B cell (primary cell): ENCODE measurements around the gene DDX24.

Source experiments
- EZH2 ChIP-seq: IDR thresholded peaks from 2 replicates; pipeline ENCODE4 v1.6.1; 2012; ENCODE audit warnings: borderline replicate concordance, low read depth, mild to moderate bottlenecking, moderate library complexity, low read length; ENCODE audit not compliant: insufficient read depth, poor library complexity, severe bottlenecking
- TF ChIP-seq, protein P1 (sequence below): fragments of 200-600 bp; IDR thresholded peaks from one replicate; pipeline ENCODE4 v1.8.0; 2022; ENCODE audit warnings: antibody characterized with exemption, mild to moderate bottlenecking

DNA sequence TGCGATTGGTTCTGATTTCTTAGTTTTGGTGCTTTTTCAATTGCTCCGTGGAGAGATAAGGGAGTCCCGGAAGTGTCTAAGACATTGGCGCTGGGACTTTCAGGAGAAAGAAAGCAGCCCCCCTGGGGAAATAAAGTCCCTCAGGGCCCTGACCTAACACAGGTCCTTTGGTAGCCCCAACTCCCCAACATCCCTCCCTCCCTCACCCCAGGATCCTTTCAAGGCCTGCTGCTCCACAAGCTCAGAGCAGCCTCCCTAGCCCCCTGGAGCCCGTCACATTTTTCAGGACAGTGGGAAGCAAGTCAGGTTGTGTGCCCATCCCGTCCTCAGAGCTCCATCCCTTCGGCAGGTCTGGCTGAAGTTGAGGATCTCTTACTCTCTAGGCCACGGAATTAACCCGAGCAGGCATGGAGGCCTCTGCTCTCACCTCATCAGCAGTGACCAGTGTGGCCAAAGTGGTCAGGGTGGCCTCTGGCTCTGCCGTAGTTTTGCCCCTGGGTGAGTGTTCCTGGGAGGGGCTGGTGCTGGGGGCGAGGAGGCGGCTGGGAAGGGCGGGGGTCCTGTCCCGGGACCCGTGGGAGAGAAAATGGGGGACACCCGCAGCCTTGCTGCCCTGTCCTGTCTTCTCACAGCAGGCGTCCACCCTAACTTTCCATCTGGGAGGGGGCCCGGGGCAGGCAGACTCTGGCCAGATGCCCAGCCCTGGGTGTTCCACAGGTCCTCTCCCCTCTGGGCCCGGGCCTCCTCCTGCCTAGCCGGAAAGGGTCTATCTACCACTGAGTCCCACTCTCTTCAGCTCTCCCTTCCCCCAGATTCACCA lies 30.5 kb upstream of the DDX24 start:
- TF ChIP-seq, protein P1, sequence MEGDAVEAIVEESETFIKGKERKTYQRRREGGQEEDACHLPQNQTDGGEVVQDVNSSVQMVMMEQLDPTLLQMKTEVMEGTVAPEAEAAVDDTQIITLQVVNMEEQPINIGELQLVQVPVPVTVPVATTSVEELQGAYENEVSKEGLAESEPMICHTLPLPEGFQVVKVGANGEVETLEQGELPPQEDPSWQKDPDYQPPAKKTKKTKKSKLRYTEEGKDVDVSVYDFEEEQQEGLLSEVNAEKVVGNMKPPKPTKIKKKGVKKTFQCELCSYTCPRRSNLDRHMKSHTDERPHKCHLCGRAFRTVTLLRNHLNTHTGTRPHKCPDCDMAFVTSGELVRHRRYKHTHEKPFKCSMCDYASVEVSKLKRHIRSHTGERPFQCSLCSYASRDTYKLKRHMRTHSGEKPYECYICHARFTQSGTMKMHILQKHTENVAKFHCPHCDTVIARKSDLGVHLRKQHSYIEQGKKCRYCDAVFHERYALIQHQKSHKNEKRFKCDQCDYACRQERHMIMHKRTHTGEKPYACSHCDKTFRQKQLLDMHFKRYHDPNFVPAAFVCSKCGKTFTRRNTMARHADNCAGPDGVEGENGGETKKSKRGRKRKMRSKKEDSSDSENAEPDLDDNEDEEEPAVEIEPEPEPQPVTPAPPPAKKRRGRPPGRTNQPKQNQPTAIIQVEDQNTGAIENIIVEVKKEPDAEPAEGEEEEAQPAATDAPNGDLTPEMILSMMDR, result no peak
- TF ChIP-seq EZH2, result no peak
